Immature natural killer cell (primary cell): ENCODE data around the gene DYNLRB1. TPM values are rescaled to one million over a fixed set of nuclear protein-coding genes. Genes with fewer than 3 reads are reported as not detected.
"Not testable (repeated sequence)": the region's sequence is repeated elsewhere in the genome, so short reads cannot be mapped to it uniquely, and the experiment has no call there.

ENCODE experiments used
- DNase-seq, 3 donors: peaks; one replicate each; pipeline ENCODE4 v3.0.0; 2022; ENCODE audit warnings: mixed read lengths in 1 of 3
- H3K27ac Mint-ChIP-seq, 6 donors: one replicate each; pipeline ENCODE4 v1.8.0; 2020; ENCODE audit warnings: mixed read lengths in 6 of 6, mild to moderate bottlenecking in 5 of 6, inconsistent platforms in 4 of 6, moderate library complexity in 3 of 6
- H3K27me3 Mint-ChIP-seq, 3 donors: one replicate each; pipeline ENCODE4 v1.8.0; 2020 to 2021; ENCODE audit warnings: low read depth in 3 of 3, mild to moderate bottlenecking in 3 of 3, mixed read lengths in 3 of 3, moderate library complexity in 3 of 3, inconsistent platforms in 1 of 3
- H3K36me3 Mint-ChIP-seq, 3 donors: one replicate each; pipeline ENCODE4 v1.8.0; 2020; ENCODE audit warnings: mixed read lengths in 3 of 3, inconsistent platforms in 2 of 3, mild to moderate bottlenecking in 2 of 3
- H3K4me1 Mint-ChIP-seq, 2 donors: one replicate each; pipeline ENCODE4 v1.8.0; 2020; ENCODE audit warnings: inconsistent platforms in 2 of 2, mild to moderate bottlenecking in 2 of 2, mixed read lengths in 2 of 2, moderate library complexity in 1 of 2
- H3K4me3 Mint-ChIP-seq, 5 donors: one replicate each; pipeline ENCODE4 v1.8.0; 2020; ENCODE audit warnings: mild to moderate bottlenecking in 5 of 5, mixed read lengths in 5 of 5, inconsistent platforms in 3 of 5, moderate library complexity in 3 of 5
- H3K9me3 Mint-ChIP-seq, 6 donors: one replicate each; pipeline ENCODE4 v1.8.0; 2020; ENCODE audit warnings: mild to moderate bottlenecking in 6 of 6, mixed read lengths in 6 of 6, inconsistent platforms in 4 of 6, moderate library complexity in 3 of 6
- polyA plus RNA-seq, 3 donors: library from polyadenylated mRNA; unstranded; fragments of 300-500 nt; fragmentation: Illumina TruSeq; gene quantifications; one replicate each; pipeline ENCODE4 v1.2.3, GENCODE V29; 2021

Gene DYNLRB1
- 100 to 1,000 TPM; 238 to 307 (median 242) TPM for polyA plus RNA-seq

GRCh38 chr20:34516247-34517113 is at the start of gene DYNLRB1:
Gene DYNLRB1 (plus strand): TSS chr20:34516422. CDS start chr20:34516459, 37 bp downstream.
- Mint-ChIP-seq H3K9me3 (peaks cover 0 to 2% (median 0%) of the 10 kb centered on the region in 6 donors), H3K27ac (peak within 1 kb of the TSS; percentile 93 to 99 (median 96)), H3K4me3 (peak within 1 kb of the TSS; percentile 96 to 99 (median 98)), H3K27me3 (peaks cover 9 to 24% (median 18%) of the 10 kb centered on the region in 3 donors), H3K36me3 (peaks cover 0 to 2% (median 0%) of the 10 kb centered on the region in 3 donors), H3K4me1 (peaks cover 40 to 81% of the 10 kb centered on the region in 2 donors)
- DNase-seq = peak; percentile 91 to 93 (median 93)

- Mint-ChIP-seq H3K27me3 (peaks cover 0 to 5% (median 0%) of the 10 kb centered on the region in 3 donors), H3K36me3 (peaks cover 3 to 32% (median 8%) of the 10 kb centered on the region in 3 donors), H3K9me3 (no peaks in the 10 kb centered on the region), H3K27ac (peak overlapping the region in 4 of 6 donors; percentile 5 to 74 (median 44)), H3K4me3 (no peak overlapping the region), H3K4me1 (peaks cover 30 to 56% of the 10 kb centered on the region in 2 donors)
- no peak for DNase-seq
These were observed 47.3 kb upstream of the DYNLRB1 start for GRCh38 chr20:34468951-34469350.

- no peak for DNase-seq
- no peak overlapping the region for H3K4me3 Mint-ChIP-seq
- H3K27me3 Mint-ChIP-seq = peaks cover 2 to 9% (median 5%) of the 10 kb centered on the region in 3 donors
- H3K27ac Mint-ChIP-seq = peak overlapping the region in 3 of 6 donors; percentile 47 to 68 (median 66)
- H3K36me3 Mint-ChIP-seq = peaks cover 3 to 24% (median 8%) of the 10 kb centered on the region in 3 donors
- H3K9me3 Mint-ChIP-seq = no peaks in the 10 kb centered on the region
- peaks cover 22 to 41% of the 10 kb centered on the region in 2 donors for H3K4me1 Mint-ChIP-seq
These were observed 43.8 kb upstream of the DYNLRB1 start for GRCh38 chr20:34472246-34472925.

DNA sequence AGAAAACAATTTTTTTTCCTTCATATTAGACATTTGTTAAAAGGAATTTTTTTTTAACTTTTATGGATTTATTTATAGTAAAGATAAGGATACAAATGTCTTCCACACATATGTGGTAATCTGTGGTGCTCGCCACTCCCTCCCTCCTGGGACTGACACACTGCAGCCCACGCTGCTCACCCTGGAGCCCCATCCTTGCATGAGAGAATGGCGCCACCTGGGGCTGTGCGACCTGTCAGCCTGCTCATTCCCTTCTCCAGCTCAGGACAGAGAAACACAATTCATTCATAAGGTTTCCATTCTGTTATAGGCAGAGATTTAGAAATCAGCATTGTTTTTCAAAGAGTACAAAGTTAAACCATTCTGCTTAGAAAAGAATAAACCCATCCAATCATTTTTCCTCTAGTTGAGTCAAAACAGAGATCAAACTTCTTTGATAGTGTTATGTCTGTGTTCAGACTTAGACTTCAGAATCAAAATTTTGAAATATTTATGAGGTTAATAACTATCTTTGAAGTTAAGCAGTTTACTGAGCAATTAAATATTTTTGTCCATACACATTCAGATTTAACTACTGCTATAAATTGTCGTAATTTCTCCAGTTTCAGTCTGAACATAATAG is 42.8 kb upstream of the DYNLRB1 start:
- Mint-ChIP-seq H3K4me1 (peaks cover 18 to 34% of the 10 kb centered on the region in 2 donors), H3K4me3 (no peak overlapping the region), H3K36me3 (peaks cover 3 to 29% (median 8%) of the 10 kb centered on the region in 3 donors), H3K9me3 (no peaks in the 10 kb centered on the region), H3K27ac (peak overlapping the region in 4 of 6 donors; percentile 21 to 34 (median 24)), H3K27me3 (peaks cover 2 to 9% (median 5%) of the 10 kb centered on the region in 3 donors)
- DNase-seq = peak in 2 of 3 donors; percentile 20 to 21

DNA sequence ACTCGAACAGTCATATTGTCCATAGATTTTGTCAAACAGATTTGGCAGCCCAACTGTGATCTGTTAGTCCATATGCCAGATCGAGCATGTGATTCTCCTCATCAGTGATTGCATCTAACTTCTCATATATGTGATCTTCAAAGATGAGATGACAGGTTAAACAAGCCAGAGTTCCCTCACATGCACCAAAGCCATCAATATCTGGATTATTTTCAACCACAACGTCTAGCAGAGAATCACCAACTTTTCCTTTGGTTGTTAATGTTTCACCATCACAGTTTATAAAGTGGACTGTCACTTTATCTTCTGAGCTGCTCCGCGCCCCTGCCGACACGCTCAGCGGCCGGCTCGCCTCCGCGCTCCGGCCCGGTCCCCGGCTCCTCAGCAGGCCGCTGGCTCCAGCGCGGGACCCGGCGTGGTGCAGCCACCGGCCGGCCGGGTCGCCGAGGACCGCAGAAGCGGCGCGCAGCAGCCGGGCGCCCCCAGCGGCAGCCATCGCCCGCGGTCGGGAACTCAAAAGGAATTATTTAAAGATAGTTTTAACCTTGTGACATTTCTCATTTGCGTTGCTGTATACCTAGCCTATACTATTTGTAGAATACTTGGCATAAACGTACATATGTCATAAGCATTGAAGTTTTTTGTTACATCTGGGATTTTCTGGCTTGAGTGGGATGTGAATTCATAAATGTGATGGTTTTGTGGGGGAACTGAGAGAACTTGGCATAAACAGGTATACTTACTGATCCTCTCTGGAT is 40.1 kb upstream of the DYNLRB1 start:
- H3K4me1 Mint-ChIP-seq = peaks cover 21 to 41% of the 10 kb centered on the region in 2 donors
- no peaks in the 10 kb centered on the region for H3K9me3 Mint-ChIP-seq
- peaks cover 2 to 9% (median 2%) of the 10 kb centered on the region in 3 donors for H3K27me3 Mint-ChIP-seq
- peaks cover 14 to 39% (median 16%) of the 10 kb centered on the region in 3 donors for H3K36me3 Mint-ChIP-seq
- DNase-seq = peak; percentile 17 to 40 (median 26)
- H3K4me3 Mint-ChIP-seq = peak overlapping the region; percentile 12 to 33 (median 26)
- H3K27ac Mint-ChIP-seq = peak overlapping the region; percentile 12 to 66 (median 59)

GRCh38 chr20:34479627-34480026 is 36.6 kb upstream of the DYNLRB1 start:
- H3K36me3 Mint-ChIP-seq = peaks cover 35 to 56% (median 36%) of the 10 kb centered on the region in 3 donors
- H3K4me3 Mint-ChIP-seq = no peak overlapping the region
- H3K27ac Mint-ChIP-seq = peak overlapping the region in 5 of 6 donors; percentile 14 to 46 (median 19)
- peaks cover 14 to 44% of the 10 kb centered on the region in 2 donors for H3K4me1 Mint-ChIP-seq
- H3K9me3 Mint-ChIP-seq = no peaks in the 10 kb centered on the region
- no peak for DNase-seq
- H3K27me3 Mint-ChIP-seq = peaks cover 2 to 7% (median 3%) of the 10 kb centered on the region in 3 donors

GRCh38 chr20:34482154-34482553 is 34.1 kb upstream of the DYNLRB1 start:
- Mint-ChIP-seq H3K27ac (peak overlapping the region in 1 of 6 donors; percentile 51), H3K36me3 (peaks cover 36 to 54% (median 41%) of the 10 kb centered on the region in 3 donors), H3K4me1 (peaks cover 5 to 46% of the 10 kb centered on the region in 2 donors)
- not testable (repeated sequence) for H3K9me3 Mint-ChIP-seq, H3K4me3 Mint-ChIP-seq, H3K27me3 Mint-ChIP-seq, DNase-seq

- not testable (repeated sequence) for DNase-seq, H3K27me3 Mint-ChIP-seq, H3K4me3 Mint-ChIP-seq, H3K9me3 Mint-ChIP-seq
- H3K36me3 Mint-ChIP-seq = peaks cover 39 to 53% (median 41%) of the 10 kb centered on the region in 3 donors
- peak overlapping the region in 5 of 6 donors; percentile 26 to 57 (median 48) for H3K27ac Mint-ChIP-seq
- peaks cover 5 to 44% of the 10 kb centered on the region in 2 donors for H3K4me1 Mint-ChIP-seq
These were observed 32.5 kb upstream of the DYNLRB1 start for GRCh38 chr20:34483585-34484220.

DNA sequence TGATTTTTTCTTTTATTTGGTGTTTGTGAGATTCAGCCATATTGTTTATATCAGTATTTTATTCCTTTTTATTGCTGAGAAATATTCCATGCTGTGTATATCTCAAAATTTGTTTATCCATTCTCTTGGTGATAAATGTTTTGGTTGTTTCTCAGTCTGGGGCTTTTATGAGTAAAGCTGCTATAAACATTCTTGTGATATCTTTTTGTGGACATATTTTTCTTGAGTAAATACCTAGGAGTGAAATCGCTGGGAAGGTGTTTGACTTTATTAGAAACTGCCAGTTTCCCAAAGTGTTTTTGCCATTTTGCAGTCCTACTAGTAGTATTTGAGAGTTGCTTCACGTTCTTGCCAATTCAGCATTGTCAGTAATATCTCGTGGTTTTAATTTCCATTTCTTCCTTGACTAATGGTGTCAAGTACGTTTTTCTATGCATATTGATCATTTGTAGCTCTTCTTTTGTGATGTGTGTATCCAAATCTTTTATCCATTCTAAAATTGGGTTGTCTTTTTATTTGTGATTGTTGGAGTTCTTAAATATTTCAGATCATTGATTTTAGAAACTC is 31.1 kb upstream of the DYNLRB1 start:
- DNase-seq = no peak
- no peak overlapping the region for H3K4me3 Mint-ChIP-seq
- H3K4me1 Mint-ChIP-seq = peaks cover 0 to 33% of the 10 kb centered on the region in 2 donors
- H3K9me3 Mint-ChIP-seq = no peaks in the 10 kb centered on the region
- H3K27me3 Mint-ChIP-seq = peaks cover 0 to 3% (median 1%) of the 10 kb centered on the region in 3 donors
- H3K36me3 Mint-ChIP-seq = peaks cover 35 to 48% (median 40%) of the 10 kb centered on the region in 3 donors
- peak overlapping the region in 3 of 6 donors; percentile 15 to 56 (median 21) for H3K27ac Mint-ChIP-seq

GRCh38 chr20:34491226-34491931 is 24.8 kb upstream of the DYNLRB1 start:
- peaks cover 0 to 2% (median 1%) of the 10 kb centered on the region in 3 donors for H3K27me3 Mint-ChIP-seq
- H3K9me3 Mint-ChIP-seq = no peaks in the 10 kb centered on the region
- no peak for DNase-seq
- H3K4me3 Mint-ChIP-seq = no peak overlapping the region
- H3K4me1 Mint-ChIP-seq = peaks cover 5 to 6% of the 10 kb centered on the region in 2 donors
- H3K36me3 Mint-ChIP-seq = peaks cover 10 to 43% (median 42%) of the 10 kb centered on the region in 3 donors
- H3K27ac Mint-ChIP-seq = peak overlapping the region in 4 of 6 donors; percentile 22 to 71 (median 55)

DNA sequence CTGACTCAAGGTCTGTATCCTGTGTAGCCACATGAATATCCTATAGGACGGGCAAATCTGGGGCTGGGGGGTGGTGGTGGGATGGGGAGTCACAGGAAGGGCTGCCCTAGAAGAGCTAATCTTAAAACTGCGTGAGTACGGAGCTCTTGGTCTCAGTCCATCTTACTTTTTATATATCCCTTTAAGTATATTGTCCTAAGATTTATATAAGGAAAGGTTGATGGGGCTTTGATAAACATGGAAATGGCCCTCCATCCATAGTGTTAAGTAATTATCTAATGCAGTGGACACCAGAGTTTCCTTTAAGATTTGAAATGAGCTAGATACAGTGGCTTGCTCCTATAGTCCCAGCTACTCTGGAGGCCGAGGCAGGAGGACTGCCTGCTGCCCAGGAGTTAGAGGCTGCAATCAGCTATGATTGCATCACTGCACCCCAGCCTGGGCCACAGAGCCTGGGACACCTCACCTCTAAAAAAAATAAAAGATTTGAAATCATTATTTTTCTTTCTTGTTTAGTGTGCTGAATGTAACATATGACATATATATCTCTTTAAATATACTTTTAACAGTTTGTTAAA is 24.2 kb upstream of the DYNLRB1 start:
- Mint-ChIP-seq H3K9me3 (no peaks in the 10 kb centered on the region), H3K4me3 (no peak overlapping the region), H3K4me1 (peaks cover 5 to 6% of the 10 kb centered on the region in 2 donors), H3K27me3 (peaks cover 0 to 2% (median 1%) of the 10 kb centered on the region in 3 donors), H3K36me3 (peaks cover 10 to 43% (median 42%) of the 10 kb centered on the region in 3 donors), H3K27ac (no peak overlapping the region)
- no peak for DNase-seq
